K562 (cell line): ENCODE results near the gene SLC6A9. TPM values are rescaled to one million over a fixed set of nuclear protein-coding genes. Genes with fewer than 3 reads are reported as not detected.

Experiments used
- JUN ChIP-seq, 2 experiments: sonication (generic) in 1 of 2; formaldehyde crosslinking in 1 of 2; IDR thresholded peaks; 2 replicates each; pipeline versions ENCODE4 v1.6.1 to v1.8.0; 2012 to 2022; ENCODE audit warnings: borderline replicate concordance in 2 of 2, mild to moderate bottlenecking in 2 of 2, improper control_type of control experiment in 1 of 2, low read depth in 1 of 2, low read length in 1 of 2, missing genetic modification reagents in 1 of 2
- NELFE ChIP-seq: IDR thresholded peaks from 2 replicates; pipeline ENCODE4 v1.6.1; 2011; ENCODE audit warnings: mild to moderate bottlenecking; ENCODE audit not compliant: insufficient read depth, insufficient read length
- POLR2G ChIP-seq: fragments of 200-400 bp; formaldehyde crosslinking; IDR thresholded peaks from 2 replicates; pipeline ENCODE4 v1.6.1; 2017; ENCODE audit warnings: low read depth, mild to moderate bottlenecking, antibody characterized with exemption, low read length, moderate library complexity
- SMAD2 ChIP-seq: fragments of 150-350 bp; IDR thresholded peaks from 2 replicates; pipeline ENCODE4 v1.6.1; 2014; ENCODE audit warnings: low read depth, mild to moderate bottlenecking, low read length
- SMARCE1 ChIP-seq: fragments of 450-650 bp; IDR thresholded peaks from 2 replicates; pipeline ENCODE4 v1.7.1; 2016; ENCODE audit warnings: mild to moderate bottlenecking
- ZBTB12 ChIP-seq: fragments of 250-450 bp; sonication (Bioruptor Pico); IDR thresholded peaks from 2 replicates; pipeline ENCODE4 v1.4.0; 2020
- ZFX ChIP-seq: sonication (generic); formaldehyde crosslinking; IDR thresholded peaks from 2 replicates; pipeline ENCODE4 v1.8.0; 2022; ENCODE audit warnings: mild to moderate bottlenecking, missing genetic modification reagents, moderate library complexity
- ZNF140 ChIP-seq: fragments of 250-450 bp; sonication (Bioruptor Pico); IDR thresholded peaks from 2 replicates; pipeline ENCODE4 v1.8.0; 2021; ENCODE audit warnings: moderate library complexity, mild to moderate bottlenecking, inconsistent platforms
- polyA plus RNA-seq, 8 experiments: library from polyadenylated mRNA; depleted of rRNA in 4 of 8; stranded (reverse) in 5 of 8; unstranded in 3 of 8; fragments of >200 nt; fragmentation: Nextera tagmentation in 2 of 8; fragmentation: Illumina TruSeq in 1 of 8; extraction: Ambion mirVana in 2 of 8; extraction: Trizol in 1 of 8; gene quantifications; 2 replicates each; pipeline versions ENCODE4 v1.2.1 to v1.2.3, GENCODE V29; 2011 to 2014; ENCODE audit warnings: inconsistent platforms in 1 of 8, missing spikeins in 1 of 8
- total RNA-seq, 7 experiments: library from RNA; depleted of rRNA in 6 of 7; stranded (reverse); fragments of >200 nt in 6 of 7; fragmentation: Illumina TruSeq in 2 of 7; extraction: Trizol in 2 of 7; gene quantifications; 2 replicates each; pipeline versions ENCODE4 v1.2.1 to v1.2.3, GENCODE V29; 2011 to 2021; ENCODE audit warnings: low replicate concordance in 1 of 7
- TF ChIP-seq, protein P1 (sequence below): sonication (generic); formaldehyde crosslinking; IDR thresholded peaks from 2 replicates; pipeline ENCODE4 v1.8.1; 2023; ENCODE audit warnings: missing genetic modification reagents, mild to moderate bottlenecking, borderline replicate concordance
- TF ChIP-seq, protein P2 (sequence below), 2 experiments: fragments of 450-650 bp in 1 of 2; sonication (generic) in 1 of 2; formaldehyde crosslinking in 1 of 2; IDR thresholded peaks; 2 replicates each; pipeline versions ENCODE4 v1.7.1 to v1.9.0; 2016 to 2022; ENCODE audit warnings: inconsistent platforms in 1 of 2, mild to moderate bottlenecking in 1 of 2, missing genetic modification reagents in 1 of 2

The SLC6A9 gene
- total and polyA plus RNA-seq, 9 of the 15 experiments (the other 6 are each of a cell fraction or from before 2014, with no cell fraction given): 0.17 to 18.7 (median 2.9) TPM

GRCh38 chr1:44036409-44037139 lies 5.3 kb upstream of the SLC6A9 start (continued):
- TF ChIP-seq, protein P1, sequence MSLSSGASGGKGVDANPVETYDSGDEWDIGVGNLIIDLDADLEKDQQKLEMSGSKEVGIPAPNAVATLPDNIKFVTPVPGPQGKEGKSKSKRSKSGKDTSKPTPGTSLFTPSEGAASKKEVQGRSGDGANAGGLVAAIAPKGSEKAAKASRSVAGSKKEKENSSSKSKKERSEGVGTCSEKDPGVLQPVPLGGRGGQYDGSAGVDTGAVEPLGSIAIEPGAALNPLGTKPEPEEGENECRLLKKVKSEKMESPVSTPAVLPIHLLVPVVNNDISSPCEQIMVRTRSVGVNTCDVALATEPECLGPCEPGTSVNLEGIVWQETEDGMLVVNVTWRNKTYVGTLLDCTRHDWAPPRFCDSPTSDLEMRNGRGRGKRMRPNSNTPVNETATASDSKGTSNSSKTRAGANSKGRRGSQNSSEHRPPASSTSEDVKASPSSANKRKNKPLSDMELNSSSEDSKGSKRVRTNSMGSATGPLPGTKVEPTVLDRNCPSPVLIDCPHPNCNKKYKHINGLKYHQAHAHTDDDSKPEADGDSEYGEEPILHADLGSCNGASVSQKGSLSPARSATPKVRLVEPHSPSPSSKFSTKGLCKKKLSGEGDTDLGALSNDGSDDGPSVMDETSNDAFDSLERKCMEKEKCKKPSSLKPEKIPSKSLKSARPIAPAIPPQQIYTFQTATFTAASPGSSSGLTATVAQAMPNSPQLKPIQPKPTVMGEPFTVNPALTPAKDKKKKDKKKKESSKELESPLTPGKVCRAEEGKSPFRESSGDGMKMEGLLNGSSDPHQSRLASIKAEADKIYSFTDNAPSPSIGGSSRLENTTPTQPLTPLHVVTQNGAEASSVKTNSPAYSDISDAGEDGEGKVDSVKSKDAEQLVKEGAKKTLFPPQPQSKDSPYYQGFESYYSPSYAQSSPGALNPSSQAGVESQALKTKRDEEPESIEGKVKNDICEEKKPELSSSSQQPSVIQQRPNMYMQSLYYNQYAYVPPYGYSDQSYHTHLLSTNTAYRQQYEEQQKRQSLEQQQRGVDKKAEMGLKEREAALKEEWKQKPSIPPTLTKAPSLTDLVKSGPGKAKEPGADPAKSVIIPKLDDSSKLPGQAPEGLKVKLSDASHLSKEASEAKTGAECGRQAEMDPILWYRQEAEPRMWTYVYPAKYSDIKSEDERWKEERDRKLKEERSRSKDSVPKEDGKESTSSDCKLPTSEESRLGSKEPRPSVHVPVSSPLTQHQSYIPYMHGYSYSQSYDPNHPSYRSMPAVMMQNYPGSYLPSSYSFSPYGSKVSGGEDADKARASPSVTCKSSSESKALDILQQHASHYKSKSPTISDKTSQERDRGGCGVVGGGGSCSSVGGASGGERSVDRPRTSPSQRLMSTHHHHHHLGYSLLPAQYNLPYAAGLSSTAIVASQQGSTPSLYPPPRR: no peak
- TF ChIP-seq NELFE: no peak
- TF ChIP-seq ZBTB12: no peak
- no peak for TF ChIP-seq SMARCE1
- no peak for TF ChIP-seq POLR2G
- TF ChIP-seq ZFX (CRISPR knock-in tag): no peak; the same call in 1 of the 2 replicates
- TF ChIP-seq JUN (IDR thresholded peaks at IDR 0.05; ENCODE audit: borderline replicate concordance, low read depth, low read length): 0 out of 2 replicates have a peak, but pooled peaks have one; percentile 7
- no peak for TF ChIP-seq JUN (CRISPR knock-in tag; IDR thresholded peaks at IDR 0.05; ENCODE audit: borderline replicate concordance)
- no peak for TF ChIP-seq SMAD2
- TF ChIP-seq, protein P2, sequence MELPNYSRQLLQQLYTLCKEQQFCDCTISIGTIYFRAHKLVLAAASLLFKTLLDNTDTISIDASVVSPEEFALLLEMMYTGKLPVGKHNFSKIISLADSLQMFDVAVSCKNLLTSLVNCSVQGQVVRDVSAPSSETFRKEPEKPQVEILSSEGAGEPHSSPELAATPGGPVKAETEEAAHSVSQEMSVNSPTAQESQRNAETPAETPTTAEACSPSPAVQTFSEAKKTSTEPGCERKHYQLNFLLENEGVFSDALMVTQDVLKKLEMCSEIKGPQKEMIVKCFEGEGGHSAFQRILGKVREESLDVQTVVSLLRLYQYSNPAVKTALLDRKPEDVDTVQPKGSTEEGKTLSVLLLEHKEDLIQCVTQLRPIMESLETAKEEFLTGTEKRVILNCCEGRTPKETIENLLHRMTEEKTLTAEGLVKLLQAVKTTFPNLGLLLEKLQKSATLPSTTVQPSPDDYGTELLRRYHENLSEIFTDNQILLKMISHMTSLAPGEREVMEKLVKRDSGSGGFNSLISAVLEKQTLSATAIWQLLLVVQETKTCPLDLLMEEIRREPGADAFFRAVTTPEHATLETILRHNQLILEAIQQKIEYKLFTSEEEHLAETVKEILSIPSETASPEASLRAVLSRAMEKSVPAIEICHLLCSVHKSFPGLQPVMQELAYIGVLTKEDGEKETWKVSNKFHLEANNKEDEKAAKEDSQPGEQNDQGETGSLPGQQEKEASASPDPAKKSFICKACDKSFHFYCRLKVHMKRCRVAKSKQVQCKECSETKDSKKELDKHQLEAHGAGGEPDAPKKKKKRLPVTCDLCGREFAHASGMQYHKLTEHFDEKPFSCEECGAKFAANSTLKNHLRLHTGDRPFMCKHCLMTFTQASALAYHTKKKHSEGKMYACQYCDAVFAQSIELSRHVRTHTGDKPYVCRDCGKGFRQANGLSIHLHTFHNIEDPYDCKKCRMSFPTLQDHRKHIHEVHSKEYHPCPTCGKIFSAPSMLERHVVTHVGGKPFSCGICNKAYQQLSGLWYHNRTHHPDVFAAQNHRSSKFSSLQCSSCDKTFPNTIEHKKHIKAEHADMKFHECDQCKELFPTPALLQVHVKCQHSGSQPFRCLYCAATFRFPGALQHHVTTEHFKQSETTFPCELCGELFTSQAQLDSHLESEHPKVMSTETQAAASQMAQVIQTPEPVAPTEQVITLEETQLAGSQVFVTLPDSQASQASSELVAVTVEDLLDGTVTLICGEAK (IDR thresholded peaks at IDR 0.05): 0 out of 2 replicates have a peak, but pooled peaks have one; percentile 21
- TF ChIP-seq, protein P2 (CRISPR knock-in tag; IDR thresholded peaks at IDR 0.05): no peak
- TF ChIP-seq ZNF140 (CRISPR knock-in tag): no peak
